IPS DF 4.7 (cell line): ENCODE data around the gene CCDC71.
A peak's percentile ranks its signal among the peaks of the same experiment; 100 is the strongest.

Experiments
- DNase-seq: peaks from one replicate; pipeline ENCODE4 v3.0.0-alpha.2; 2013; ENCODE audit warnings: low spot score; ENCODE audit errors: extremely low read depth

CCDC71 gene

DNA sequence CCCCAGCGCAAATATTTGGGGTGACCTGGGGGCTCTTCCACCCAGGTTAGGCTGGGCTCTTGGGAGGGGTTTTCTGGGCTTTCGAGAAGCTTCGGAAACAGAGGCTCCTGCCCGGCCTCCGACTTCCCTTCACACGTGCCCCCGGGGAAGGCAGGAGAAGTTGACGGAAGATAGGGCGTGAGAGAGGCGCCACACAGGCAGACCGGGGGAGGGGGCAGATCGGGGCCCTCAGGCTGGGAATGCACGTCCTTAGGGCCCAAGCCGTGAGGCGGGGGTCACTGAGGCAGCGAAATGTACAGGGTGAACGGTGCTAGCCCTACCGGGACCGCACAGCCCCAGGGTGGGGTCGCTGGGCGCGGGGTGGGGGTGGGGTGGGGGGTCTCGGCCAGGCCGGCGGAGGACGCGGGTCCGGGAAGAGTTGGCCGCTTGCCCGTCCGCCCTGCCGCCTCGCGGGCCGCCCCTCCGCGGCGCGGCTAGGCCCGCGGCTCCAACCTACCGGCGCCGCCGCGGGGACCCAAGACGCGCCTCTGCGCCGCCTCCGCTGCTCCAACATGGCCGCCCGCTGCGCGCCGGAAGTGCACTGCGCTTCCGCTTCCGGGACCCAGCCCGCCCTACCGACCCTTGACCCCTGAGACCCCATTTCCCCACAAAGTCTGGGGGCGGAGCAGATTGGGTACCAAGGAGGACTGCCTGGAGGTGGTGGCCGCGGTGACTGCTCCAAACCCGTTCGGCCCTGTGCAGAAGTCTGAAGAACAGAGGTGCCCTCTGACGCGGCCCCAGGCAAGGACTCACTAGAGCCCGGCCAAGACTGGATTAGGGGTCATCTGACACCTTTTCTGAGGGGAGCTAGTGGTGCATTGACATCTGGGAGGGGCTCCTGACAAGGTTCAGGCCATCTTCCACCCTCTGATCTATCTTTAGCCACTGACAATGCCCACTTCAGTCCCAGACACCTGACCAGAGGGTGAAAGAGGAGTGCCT, at the start of gene CCDC71:
Gene CCDC71, minus strand, starts transcription at position 561 of the 981 bp plus-strand sequence. CDS start 2,123 bp downstream, outside the sequence.
- peak; percentile 49 for DNase-seq

DNA sequence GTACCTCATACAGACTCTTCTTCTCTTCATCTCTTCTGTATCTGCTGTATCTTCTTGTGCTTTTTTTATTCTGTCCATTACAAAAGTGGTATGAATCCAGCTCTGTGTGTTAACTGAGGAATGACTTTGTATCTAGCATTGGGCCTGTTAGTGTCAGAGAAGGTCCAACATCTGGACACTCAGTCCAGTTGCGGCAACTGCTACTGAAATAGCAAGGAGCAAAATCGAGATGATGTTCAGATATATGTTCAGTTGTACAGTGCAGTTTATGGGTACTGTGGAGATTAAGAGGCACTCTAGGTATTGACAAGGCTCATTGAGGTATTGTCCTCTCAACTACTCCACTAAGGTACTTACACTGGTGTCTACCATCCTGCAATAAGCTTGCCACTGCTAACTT, 47.9 kb upstream of the CCDC71 start:
- no peak for DNase-seq

DNA sequence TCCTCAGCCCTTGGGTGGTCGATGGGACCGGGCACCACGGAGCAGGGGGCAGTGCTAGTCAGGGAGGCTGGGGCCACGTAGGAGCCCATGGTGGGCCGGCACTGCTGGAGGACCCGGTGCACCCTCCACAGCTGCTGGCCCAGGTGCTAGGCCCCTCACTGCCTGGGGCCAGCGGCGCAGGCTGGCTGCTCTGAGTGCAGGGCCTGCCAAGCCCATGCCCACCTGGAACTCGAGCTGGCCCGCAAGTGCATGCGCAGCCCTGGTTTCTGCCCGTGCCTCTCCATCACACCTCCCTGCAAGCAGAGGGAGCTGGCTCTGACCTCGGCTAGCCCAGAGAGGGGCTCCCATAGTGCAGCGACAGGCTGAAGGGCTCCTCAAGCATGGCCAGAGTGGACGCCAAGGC, 47.4 kb upstream of the CCDC71 start:
- no peak for DNase-seq

DNA sequence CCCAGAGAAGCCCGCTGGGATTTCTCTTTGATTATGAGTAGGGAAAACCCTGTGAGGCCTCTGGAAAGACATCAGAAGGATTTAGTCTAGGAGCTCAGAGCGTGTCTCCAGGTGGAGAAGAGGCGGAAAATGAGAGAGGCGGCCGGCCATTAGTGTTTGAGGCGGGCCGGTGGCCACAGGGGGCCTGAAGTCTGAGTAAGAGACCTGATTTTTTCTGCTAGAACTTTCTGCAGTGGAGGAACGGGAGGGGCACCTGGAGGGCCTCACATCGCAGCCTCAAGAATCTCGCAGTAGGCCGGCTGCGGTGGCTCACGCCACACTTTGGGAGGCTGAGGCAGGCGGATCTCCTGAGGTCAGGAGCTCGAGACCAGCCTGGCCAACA, 33.8 kb upstream of the CCDC71 start:
- no peak for DNase-seq

DNA sequence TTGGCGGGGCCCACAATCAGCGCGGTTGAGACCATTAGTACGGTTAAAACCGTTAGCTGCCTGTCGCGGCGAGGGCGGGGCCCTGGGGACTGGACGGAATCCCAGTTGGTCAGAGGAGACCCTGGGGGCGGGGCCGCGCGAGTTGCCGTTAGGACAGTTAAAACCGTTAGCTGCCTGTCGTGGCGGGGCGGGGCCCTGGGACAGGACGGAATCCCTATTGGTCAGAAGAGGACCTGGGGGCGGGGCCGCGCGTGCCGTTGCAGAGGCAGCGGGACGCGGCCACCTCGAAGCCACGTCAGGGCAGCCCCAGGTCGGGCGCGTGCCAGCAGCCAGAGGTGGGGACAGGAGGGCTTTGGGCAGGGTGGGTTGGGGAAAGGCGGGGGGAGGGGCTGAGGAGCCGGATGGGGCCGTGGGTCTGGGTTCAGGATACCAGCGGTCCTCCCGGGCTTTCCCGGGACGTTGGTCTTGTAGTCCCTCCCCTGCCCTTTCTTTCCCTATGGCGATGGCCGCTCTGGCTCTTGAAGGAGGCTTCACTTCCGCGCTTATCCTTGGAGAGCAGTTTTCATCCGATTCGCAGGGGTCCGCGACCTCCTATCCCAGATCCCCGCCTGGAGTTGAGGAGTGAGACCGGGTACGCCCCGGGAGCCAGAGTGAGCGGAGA, 33.2 kb upstream of the CCDC71 start:
- no peak for DNase-seq

DNA sequence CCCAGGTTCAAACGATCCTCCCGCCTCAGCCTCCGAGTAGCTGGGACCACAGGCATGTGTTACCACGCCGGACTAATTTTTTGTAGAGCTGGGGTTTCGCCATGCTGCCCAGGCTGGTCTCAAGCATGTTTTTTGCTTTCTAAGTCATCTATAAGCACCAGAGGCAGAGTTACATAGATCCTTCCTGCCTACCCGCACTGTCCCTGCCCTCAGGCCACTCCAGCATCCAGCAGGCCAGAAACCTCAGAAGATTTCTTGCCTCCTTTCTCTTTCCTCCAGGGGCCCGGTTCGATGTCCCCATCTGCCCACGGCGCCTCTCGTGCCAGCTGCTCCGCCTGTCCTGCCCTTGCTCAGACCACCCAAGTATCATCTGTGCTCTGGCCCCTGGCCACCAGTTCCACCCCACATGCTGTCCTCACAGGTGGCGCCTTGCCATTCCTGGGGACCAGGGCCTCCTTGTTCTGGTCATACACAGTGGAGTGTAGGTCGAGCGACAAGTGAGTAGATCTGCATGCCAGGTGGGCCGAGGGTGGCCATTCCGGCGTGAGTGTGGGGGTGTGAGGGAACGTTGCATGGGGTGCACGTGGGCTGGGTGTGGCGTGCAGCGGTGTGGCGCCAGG, 32.6 kb upstream of the CCDC71 start:
- DNase-seq: no peak

DNA sequence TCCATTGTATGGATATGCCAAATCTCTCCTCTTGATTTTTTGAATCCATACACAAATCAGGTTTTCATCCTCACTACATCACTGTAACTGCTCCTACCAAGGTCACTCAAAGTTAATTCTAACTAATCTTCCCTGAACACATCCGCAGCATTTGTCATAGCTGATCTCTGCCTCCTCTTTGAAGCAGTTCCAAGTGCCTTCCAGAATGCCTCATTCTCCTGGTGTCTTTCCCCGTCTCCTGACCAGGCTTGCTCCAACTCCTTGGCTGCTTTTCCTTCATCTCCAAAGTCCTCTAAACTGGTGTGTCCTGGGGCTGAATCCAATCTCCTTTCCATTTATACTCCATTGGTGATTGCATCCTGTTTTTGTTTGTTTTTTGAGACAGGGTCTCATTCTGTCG, 32.0 kb upstream of the CCDC71 start:
- DNase-seq: no peak

DNA sequence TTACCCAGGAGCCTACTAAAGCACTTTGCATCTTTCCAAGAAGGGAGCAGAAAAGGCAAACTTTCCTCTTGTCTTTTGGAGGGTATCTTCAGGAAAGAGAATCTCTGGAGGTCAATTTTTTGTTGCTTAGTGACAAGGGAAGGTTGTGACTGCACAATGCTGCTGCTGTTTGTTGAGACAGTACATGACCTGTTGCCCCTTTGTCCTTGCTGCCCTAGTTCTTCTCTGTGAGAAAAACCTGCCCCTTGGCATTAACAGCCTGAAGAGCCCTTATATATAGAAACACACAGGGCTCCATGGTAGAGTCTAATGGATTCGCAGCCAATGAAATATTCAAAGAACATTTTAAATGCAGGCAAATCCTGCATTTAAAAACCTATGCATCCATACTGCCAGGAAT, 25.6 kb upstream of the CCDC71 start:
- no peak for DNase-seq

DNA sequence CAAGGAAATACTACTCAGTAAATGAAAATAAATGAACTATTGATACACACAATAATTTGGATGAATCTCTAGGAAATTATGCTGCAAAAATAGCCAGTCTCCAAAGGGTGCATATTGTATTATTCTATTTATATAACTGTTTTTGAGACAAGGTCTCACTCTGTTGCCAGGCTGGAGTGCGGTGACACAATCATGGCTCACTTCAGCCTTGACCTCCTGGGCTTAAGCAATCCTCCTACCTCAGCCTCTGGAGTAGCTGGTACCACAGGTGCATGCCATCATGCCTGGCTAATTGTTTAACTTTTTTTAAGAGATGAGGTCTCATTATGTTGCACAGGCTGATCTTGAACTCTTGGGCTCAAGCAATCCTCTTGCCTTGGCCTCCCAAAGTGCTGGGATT, 17.7 kb upstream of the CCDC71 start:
- no peak for DNase-seq

DNA sequence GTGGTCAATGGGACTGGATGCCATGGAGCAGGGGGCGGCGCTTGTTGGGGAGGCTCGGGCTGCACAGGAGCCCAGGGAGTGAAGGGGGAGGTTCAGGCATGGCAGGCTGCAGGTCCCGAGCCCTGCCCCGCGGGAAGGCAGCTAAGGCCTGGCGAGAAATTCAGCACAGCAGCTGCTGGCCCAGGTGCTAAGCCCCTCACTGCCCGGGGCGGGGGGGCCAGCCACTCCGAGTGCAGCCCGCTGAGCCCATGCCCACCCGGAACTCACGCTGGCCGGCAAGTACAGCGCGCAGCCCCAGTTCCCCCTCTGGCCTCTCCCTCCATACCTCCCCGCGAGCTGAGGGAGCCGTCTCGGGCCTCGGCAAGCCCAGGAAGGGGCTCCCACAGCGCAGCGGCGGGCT, 16.6 kb upstream of the CCDC71 start:
- DNase-seq: no peak

DNA sequence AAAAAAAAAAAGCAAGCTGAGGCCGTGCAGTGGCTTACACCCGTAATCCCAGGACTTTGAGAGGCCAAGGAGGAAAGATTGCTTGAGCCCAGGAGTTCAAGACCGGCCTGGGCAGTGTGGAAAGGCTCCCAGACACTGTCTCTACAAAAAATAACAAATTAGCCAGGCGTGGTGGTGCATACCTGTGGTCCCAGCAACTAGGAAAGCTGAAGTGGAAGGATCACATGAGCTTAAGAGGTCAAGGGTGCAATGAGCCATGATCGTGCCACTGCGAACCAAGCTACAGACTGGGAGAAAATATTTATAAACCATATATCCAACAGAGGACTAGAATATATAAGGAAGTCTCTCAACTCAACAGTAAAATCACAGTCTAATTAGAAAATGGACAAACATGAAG, 15.2 kb upstream of the CCDC71 start:
- DNase-seq: no peak

DNA sequence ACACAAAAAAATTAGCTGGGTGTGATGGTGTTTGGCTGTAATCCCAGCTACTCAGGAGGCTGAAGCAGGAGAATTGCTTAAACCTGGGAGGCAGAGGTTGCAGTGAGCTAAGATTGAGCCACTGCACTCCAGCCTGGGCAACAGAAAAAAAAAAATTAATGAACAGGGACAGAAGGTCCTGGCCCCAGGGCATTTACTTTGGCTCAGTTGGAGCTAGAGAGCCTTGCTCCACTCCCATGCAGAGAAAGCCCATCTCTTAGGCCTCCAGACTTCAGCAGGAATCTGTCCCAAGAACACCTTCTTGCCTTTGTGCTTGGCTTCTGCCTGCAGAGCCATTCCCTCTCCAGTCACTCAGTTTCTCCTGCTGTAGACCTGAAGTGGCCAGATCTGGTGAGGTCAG, 14.0 kb upstream of the CCDC71 start:
- DNase-seq: no peak

DNA sequence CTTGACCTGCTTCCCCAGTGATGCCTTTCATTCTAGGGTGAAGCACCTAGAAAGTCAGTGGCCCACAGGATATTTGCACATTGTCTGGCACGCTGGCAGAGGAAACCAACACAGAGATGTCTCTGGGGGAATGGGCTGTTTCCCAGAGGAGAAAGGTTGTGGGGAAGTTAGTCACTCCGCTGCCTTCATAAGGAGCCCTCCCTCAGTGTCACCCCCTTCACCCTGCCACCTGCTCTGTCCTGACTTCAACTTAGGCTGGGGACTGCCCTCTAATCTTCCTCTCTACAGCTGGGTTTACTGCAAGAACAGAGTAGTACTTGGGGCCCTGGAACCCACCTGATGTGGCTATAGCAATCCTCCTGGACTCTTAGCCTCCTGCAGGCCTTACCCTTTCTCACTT, 10.9 kb upstream of the CCDC71 start:
- DNase-seq: no peak

DNA sequence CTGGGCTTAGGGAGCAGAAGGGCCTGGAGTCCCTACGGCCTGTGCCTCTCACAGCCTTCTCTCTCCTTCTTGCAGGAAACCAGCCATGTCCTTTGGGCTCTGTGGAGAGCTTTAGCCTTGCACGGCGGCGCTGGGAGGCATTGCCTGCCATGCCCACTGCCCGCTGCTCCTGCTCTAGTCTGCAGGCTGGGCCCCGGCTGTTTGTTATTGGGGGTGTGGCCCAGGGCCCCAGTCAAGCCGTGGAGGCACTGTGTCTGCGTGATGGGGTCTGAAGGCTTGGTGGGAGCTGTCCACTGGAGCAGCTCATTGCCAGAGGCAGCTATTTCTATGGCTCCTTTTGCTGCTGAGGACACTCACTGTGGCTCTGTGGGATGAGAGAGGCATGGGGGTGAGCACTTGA, 9.4 kb upstream of the CCDC71 start:
- DNase-seq: no peak

DNA sequence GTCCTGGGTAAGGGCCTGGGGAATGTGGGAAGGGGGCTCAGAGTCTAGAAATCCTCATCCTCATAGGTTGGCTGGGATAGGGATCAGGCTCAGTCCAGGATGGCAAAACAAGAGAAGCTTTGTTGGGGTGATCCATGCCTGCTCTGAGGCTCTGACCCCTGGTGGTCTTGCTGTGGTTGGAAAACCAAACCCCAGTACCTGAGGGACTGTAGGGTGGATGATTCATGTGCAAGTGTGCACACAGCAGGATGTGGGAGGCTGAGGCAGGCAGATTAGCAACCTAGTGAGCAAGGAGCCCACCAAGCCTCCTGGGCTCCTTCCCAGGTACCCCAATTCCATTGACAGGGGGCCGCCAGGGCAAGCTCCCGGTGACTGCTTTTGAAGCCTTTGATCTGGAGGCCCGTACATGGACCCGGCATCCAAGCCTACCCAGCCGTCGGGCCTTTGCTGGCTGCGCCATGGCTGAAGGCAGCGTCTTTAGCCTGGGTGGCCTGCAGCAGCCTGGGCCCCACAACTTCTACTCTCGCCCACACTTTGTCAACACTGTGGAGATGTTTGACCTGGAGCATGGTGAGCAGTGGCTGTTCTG, 8.4 kb upstream of the CCDC71 start:
- DNase-seq: no peak

DNA sequence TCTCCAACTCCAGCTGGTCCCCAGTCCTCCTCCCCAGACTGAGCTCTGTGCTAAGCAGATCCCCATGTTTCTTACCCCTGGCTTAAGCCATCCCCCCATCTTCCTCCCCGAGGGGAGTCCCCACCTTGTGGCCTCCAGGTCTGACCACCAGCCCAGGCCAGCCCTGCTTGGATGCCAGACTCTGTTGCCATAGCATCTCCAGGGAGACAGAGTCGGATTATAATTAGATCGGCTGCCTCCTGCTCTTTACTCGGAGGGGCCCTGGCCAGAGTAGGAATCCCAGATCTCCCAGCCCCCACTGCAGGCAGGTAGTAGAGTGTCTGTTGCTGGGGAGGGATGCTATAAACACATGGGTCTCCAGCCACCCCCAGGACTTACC, 7.7 kb upstream of the CCDC71 start:
- no peak for DNase-seq

DNA sequence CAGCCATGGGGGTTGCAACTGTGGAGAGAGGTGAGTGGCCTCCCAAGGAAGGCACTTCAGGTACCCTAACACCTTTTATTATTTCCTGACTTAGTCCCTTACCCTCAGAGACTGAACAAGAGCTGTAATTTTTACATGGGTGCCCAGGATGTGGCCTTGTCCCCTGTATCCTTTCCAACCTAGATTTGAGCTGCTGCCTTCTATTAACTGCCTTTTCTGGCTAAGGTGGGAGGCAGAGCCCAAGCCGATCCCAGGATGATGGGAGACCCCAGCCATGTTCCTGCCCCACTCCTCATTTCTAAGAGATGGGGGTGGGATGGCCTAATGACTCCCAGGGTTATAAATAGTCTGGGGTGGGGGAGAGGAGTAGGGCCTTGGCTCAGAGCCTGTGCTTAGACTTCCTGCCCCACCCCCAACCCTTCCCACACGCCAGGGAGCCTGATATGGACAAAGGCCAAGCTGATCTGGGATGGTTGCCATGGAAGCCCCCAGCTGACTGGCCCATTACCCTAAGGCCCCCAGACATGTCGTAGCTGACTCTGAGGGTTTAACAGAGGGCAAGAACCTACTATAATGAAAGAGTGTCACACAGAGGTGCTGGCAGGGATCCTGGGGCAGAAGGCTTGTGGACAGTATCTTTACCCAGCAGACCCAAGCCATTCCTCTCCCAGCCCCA, 7.1 kb upstream of the CCDC71 start:
- no peak for DNase-seq

DNA sequence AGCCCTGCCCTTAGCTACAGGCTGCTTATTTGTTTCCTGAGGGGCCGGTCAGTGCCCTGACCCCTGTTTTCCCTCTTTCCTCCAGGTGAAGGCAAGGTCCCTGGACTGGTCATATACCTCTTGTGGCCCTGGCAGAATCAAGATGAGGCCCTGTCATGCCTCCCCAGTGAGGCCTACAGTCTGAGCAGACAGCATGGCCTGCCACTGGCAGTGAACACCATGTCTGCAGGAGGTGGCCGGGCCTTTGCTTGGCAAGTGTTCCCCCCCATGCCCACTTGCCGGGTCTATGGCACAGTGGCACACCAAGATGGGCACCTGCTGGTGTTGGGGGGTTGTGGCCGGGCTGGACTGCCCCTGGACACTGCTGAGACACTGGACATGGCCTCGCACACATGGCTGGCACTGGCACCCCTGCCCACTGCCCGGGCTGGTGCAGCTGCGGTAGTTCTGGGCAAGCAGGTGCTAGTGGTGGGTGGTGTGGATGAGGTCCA, 6.5 kb upstream of the CCDC71 start:
- no peak for DNase-seq

DNA sequence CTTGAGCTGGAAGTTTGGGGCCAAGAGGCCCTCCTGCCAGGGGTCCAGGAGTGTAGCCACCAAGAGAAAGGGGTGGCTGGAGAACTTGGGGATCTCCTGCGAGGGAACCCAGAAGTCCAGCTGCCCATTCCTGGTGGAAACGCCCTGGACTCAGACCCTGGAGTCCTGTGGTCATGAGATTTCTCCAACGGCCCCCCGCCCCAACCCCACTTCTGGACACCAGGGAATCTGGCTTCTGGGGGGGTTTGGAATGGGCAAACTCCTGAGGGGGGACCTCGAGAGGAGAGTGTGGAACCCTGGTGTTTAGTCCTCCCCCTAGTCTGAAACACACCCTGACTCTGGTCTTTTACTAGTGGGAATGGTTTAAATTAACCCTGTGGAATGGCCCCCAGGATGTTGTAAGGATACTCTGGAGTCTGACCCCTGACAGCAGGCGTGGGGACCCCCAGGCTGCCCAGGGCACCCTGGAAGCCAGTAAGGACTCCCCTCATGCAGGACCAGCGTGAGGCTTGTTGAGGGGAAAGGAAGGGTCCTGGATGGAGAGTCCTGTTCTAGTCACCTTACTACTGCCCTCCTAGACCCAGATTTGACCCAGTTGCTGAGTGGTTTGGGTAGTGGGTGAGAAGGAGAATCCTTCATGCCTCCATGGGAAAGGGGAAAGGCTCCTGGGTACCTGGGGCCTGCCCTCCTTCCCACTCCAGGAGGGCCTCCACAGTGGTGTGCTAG, 5.8 kb upstream of the CCDC71 start:
- no peak for DNase-seq

DNA sequence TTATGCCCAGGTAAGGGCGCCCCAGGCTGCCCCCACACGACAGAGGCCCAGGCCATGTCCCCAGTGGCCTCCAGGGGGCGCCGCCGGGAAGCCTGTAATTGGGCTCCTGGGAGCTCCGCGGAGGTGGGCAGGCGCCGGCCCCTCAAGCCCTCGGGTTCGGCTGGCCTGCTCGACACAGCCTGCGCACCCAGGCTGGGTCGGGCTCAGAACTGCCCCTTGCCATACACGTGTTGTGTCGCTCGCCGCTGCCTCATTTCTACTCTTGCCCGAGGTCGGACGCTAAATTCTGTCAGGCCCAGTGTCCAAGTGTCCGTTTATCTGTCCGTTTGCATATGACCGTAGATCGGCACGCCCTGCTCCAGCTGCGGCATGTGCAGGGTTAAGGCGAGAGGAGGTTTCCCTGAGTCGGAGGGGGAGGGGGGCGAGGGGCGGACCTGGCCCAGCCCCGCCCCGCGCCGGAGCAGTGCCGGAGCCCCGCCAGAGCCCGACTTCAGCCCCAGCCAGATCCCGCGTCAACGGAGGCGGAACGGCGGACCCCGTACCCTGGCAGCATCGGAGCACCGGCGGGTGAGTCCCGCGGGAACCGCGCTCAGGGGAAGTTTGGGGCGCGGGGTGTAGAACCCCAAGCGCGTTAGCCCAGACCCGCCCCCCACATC, 5.1 kb upstream of the CCDC71 start, which contains the start of gene KLHDC8B:
Gene KLHDC8B, plus strand, starts transcription at position 480 of the 656 bp plus-strand sequence. CDS start 1,172 bp downstream, outside the sequence.
- peak; percentile 51 for DNase-seq
